Gastroesophageal sphincter (tissue), 4 donors: Measurements from ENCODE around the gene SLC4A4. TPM values are rescaled to one million over a fixed set of nuclear protein-coding genes. Genes with fewer than 3 reads are reported as not detected.

Experiments used
- ATAC-seq: fragments of 150-250 bp; one replicate; pipeline ENCODE4 v1.9.1; 2016; ENCODE audit warnings: mild to moderate bottlenecking, moderate library complexity
- H3K27ac ChIP-seq, 4 donors: fragments of 200-600 bp; sonication (generic) in 3 of 4; 1 replicate in 3 of 4; 2 replicates in 1 of 4; pipeline ENCODE4 v1.5.1; 2016 to 2019
- H3K27me3 ChIP-seq: fragments of 200-600 bp; sonication (generic); one replicate; pipeline ENCODE4 v1.5.1; 2019
- H3K36me3 ChIP-seq, 2 donors: fragments of 200-600 bp; sonication (generic); one replicate each; pipeline ENCODE4 v1.5.1; 2019; ENCODE audit warnings: control low read depth in 1 of 2
- H3K4me1 ChIP-seq, 3 donors: fragments of 200-600 bp; sonication (generic); 1 replicate in 2 of 3; 2 replicates in 1 of 3; pipeline ENCODE4 v1.5.1; 2016 to 2019; ENCODE audit warnings: control low read depth in 2 of 3
- H3K4me3 ChIP-seq, 2 donors: fragments of 200-600 bp; sonication (generic); one replicate each; pipeline ENCODE4 v1.5.1; 2019; ENCODE audit warnings: mild to moderate bottlenecking in 1 of 2, moderate library complexity in 1 of 2
- H3K9me3 ChIP-seq, 3 donors: fragments of 200-600 bp; sonication (generic); one replicate each; pipeline ENCODE4 v1.5.1; 2017 to 2019; ENCODE audit warnings: control low read depth in 2 of 3
- CTCF ChIP-seq, 4 experiments: fragments of 200-600 bp in 2 of 4; fragments of 450-650 bp in 2 of 4; sonication (generic) in 1 of 4; IDR thresholded peaks; one replicate each; pipeline ENCODE4 v1.5.1; 2017 to 2019; ENCODE audit warnings: antibody characterized with exemption in 4 of 4, mild to moderate bottlenecking in 2 of 4, moderate library complexity in 2 of 4
- EP300 ChIP-seq: sonication (generic); formaldehyde crosslinking; IDR thresholded peaks from one replicate; pipeline ENCODE4 v1.6.1; 2017; ENCODE audit warnings: antibody characterized with exemption, mild to moderate bottlenecking
- POLR2A ChIP-seq, 2 donors: fragments of 450-650 bp; IDR thresholded peaks; one replicate each; pipeline ENCODE4 v1.6.1; 2017; ENCODE audit warnings: antibody characterized with exemption in 2 of 2, mild to moderate bottlenecking in 2 of 2, moderate library complexity in 1 of 2
- POLR2AphosphoS5 ChIP-seq: sonication (generic); formaldehyde crosslinking; IDR thresholded peaks from one replicate; pipeline ENCODE4 v1.6.1; 2017; ENCODE audit warnings: antibody characterized with exemption
- WGBS, 2 donors: methylation state at CpG; one replicate each; pipeline ENCODE4 v1.1.5; 2018; ENCODE audit warnings: low coverage in 1 of 2; 5-methylcytosine and 5-hydroxymethylcytosine counted together
- total RNA-seq, 4 donors: library from RNA; depleted of rRNA; stranded (reverse); fragments of >200 nt; gene quantifications; one replicate each; pipeline ENCODE4 v1.1.0, GENCODE V29; 2016

Gene SLC4A4
- total RNA-seq, 4 donors from 2014 or later: 3.2 to 5.5 (median 4.4) TPM

GRCh38 chr4:71526637-71527406, 188.0 kb downstream of the SLC4A4 start:
- H3K36me3 ChIP-seq: no peaks in the 10 kb centered on the region
- no peaks in the 10 kb centered on the region for H3K27me3 ChIP-seq
- H3K4me3 ChIP-seq: no peak overlapping the region
- 79 to 81% methylated on average over 4 of the region's 4 CpGs for WGBS, 2 donors
- TF ChIP-seq CTCF (IDR thresholded peaks at IDR 0.05) (no peak), POLR2AphosphoS5 (no peak), POLR2A (IDR thresholded peaks at IDR 0.05) (no peak), EP300 (no peak)
- H3K9me3 ChIP-seq: no peaks in the 10 kb centered on the region
- ATAC-seq: no peak
- no peaks in the 10 kb centered on the region for H3K4me1 ChIP-seq
- no peak overlapping the region for H3K27ac ChIP-seq

- Histone ChIP-seq H3K27me3 (no peaks in the 10 kb centered on the region), H3K4me3 (no peak overlapping the region), H3K36me3 (no peaks in the 10 kb centered on the region), H3K4me1 (no peaks in the 10 kb centered on the region), H3K27ac (no peak overlapping the region), H3K9me3 (no peaks in the 10 kb centered on the region)
- 86 to 100% methylated on average over 1 of the region's 1 CpG for WGBS, 2 donors
- no peak for TF ChIP-seq POLR2AphosphoS5
- TF ChIP-seq CTCF (IDR thresholded peaks at IDR 0.05): no peak
- no peak for TF ChIP-seq EP300
- TF ChIP-seq POLR2A (IDR thresholded peaks at IDR 0.05): no peak
- no peak for ATAC-seq
Measured at GRCh38 chr4:71532407-71532806, 193.6 kb downstream of the SLC4A4 start.

GRCh38 chr4:71533121-71533520, 194.3 kb downstream of the SLC4A4 start:
- H3K27me3 ChIP-seq: no peaks in the 10 kb centered on the region
- ATAC-seq: no peak
- H3K36me3 ChIP-seq: no peaks in the 10 kb centered on the region
- WGBS, 2 donors: 83 to 100% methylated on average over 1 of the region's 1 CpG
- no peaks in the 10 kb centered on the region for H3K9me3 ChIP-seq
- TF ChIP-seq POLR2AphosphoS5 (no peak), CTCF (IDR thresholded peaks at IDR 0.05) (no peak), EP300 (no peak), POLR2A (IDR thresholded peaks at IDR 0.05) (no peak)
- H3K4me3 ChIP-seq: no peak overlapping the region
- no peaks in the 10 kb centered on the region for H3K4me1 ChIP-seq
- no peak overlapping the region for H3K27ac ChIP-seq

- Histone ChIP-seq H3K36me3 (no peaks in the 10 kb centered on the region), H3K27me3 (no peaks in the 10 kb centered on the region), H3K4me3 (no peak overlapping the region), H3K4me1 (no peaks in the 10 kb centered on the region), H3K9me3 (no peaks in the 10 kb centered on the region), H3K27ac (no peak overlapping the region)
- 86% methylated on average over 6 of the region's 6 CpGs; no CpG with 5 or more reads in 1 of the 2 donors for WGBS, 2 donors
- ATAC-seq: no peak
- TF ChIP-seq CTCF (IDR thresholded peaks at IDR 0.05) (no peak), POLR2AphosphoS5 (no peak), EP300 (no peak), POLR2A (IDR thresholded peaks at IDR 0.05) (no peak)
Measured at GRCh38 chr4:71537551-71538065, 198.8 kb downstream of the SLC4A4 start.

GRCh38 chr4:71538528-71538927, 199.7 kb downstream of the SLC4A4 start:
- ATAC-seq: no peak
- Histone ChIP-seq H3K27ac (no peak overlapping the region), H3K4me1 (no peaks in the 10 kb centered on the region), H3K9me3 (no peaks in the 10 kb centered on the region), H3K4me3 (no peak overlapping the region), H3K27me3 (no peaks in the 10 kb centered on the region), H3K36me3 (no peaks in the 10 kb centered on the region)
- WGBS, 2 donors: 81 to 100% methylated on average over 2 of the region's 2 CpGs
- no peak for TF ChIP-seq EP300
- TF ChIP-seq POLR2A (IDR thresholded peaks at IDR 0.05): no peak
- TF ChIP-seq CTCF (IDR thresholded peaks at IDR 0.05): no peak
- TF ChIP-seq POLR2AphosphoS5: no peak
